HG02642 (cell line): ENCODE results near the gene UNC45A.
A peak's percentile ranks its signal among the peaks of the same experiment; 100 is the strongest.
"Not testable (repeated sequence)": the region's sequence is repeated elsewhere in the genome, so short reads cannot be mapped to it uniquely, and the experiment has no call there.

ENCODE experiments used
- ATAC-seq: cut with Tn5 transposase; IDR thresholded peaks from one replicate; pipeline ENCODE4 v1.9.1; 2021; ENCODE audit warnings: mild to moderate bottlenecking; ENCODE audit not compliant: unreplicated experiment, poor library complexity

UNC45A gene

GRCh38 chr15:90902840-90903732 lies 32.0 kb upstream of the UNC45A start, which contains the start of gene MAN2A2:
TSS of gene MAN2A2 (plus strand) at chr15:90903302. CDS start at chr15:90904208, 906 bp downstream.
- peak; percentile 52 for ATAC-seq

GRCh38 chr15:90903733-90904536 lies 31.1 kb upstream of the UNC45A start:
- ATAC-seq, result no peak

- ATAC-seq, result no peak
Observed at GRCh38 chr15:90904746-90905145, 30.3 kb upstream of the UNC45A start.

GRCh38 chr15:90905306-90906180 lies 29.5 kb upstream of the UNC45A start:
- ATAC-seq, result no peak

- no peak for ATAC-seq
Observed at GRCh38 chr15:90906181-90906849, 28.8 kb upstream of the UNC45A start.

- ATAC-seq, result no peak
Observed at GRCh38 chr15:90907051-90907660, 27.9 kb upstream of the UNC45A start.

GRCh38 chr15:90907838-90908507 lies 27.1 kb upstream of the UNC45A start:
- ATAC-seq, result no peak

GRCh38 chr15:90909449-90909848 lies 25.6 kb upstream of the UNC45A start:
- not testable (repeated sequence) for ATAC-seq

- ATAC-seq, result no peak
Observed at GRCh38 chr15:90909976-90910375, 25.1 kb upstream of the UNC45A start.

- no peak for ATAC-seq
Observed at GRCh38 chr15:90910441-90911301, 24.4 kb upstream of the UNC45A start.

GRCh38 chr15:90911302-90911623 lies 23.8 kb upstream of the UNC45A start:
- ATAC-seq, result no peak

GRCh38 chr15:90911906-90912769 lies 22.9 kb upstream of the UNC45A start:
- ATAC-seq, result no peak

GRCh38 chr15:90912770-90913075 lies 22.4 kb upstream of the UNC45A start:
- ATAC-seq, result no peak

- ATAC-seq, result no peak
Observed at GRCh38 chr15:90913398-90913944, 21.6 kb upstream of the UNC45A start.

- no peak for ATAC-seq
Observed at GRCh38 chr15:90914305-90915080, 20.6 kb upstream of the UNC45A start.

GRCh38 chr15:90915216-90915807 lies 19.8 kb upstream of the UNC45A start:
- peak; percentile 37 for ATAC-seq
